ENCODE results near the gene TNFRSF21.
"Not testable (repeated sequence)": the region's sequence is repeated elsewhere in the genome, so short reads cannot be mapped to it uniquely, and the experiment has no call there.

The TNFRSF21 gene

DNA sequence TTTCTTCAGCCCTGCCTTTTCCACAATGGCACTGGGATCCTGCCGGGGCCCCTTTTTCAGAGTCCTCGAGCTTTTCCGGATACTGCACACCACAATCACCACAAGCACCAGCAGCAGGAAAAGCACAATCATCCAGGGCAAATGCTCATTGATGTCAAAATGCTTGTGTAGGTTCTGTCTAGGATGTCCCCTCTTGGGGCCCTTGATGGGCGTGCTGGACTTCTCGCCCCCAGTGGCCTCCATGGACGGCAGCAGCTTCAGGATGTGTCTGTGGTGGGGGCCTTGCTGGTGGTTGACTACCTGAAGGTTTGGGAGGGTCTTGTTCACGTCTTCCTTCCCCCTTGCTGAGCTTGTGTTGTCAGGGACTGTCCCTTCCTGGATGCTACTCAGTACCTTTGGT lies 25.7 kb downstream of the TNFRSF21 start:
- FAIRE-seq = no peak

- FAIRE-seq = no peak
Observed at GRCh38 chr6:47278545-47278944, 31.2 kb downstream of the TNFRSF21 start.

DNA sequence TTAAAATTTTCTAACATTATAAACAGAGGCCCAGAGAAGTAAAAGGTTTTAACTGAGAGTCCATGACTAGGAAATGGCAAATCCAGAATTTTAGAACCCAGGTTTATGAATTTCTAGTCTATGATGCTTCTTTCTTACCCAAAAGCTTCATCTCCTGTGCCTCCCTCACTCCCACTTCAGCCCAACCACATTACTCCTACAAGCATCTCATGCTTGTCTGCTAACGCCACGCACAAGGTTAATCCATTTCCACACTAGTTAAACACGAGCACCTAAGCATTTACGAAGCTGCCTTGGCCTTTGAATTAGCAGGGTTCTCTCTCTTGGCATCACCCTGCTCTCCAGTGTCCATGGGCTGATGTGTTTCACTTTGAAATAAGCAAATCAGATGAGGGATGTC lies 32.0 kb downstream of the TNFRSF21 start:
- no peak for FAIRE-seq

GRCh38 chr6:47276377-47276776 lies 33.3 kb downstream of the TNFRSF21 start:
- FAIRE-seq = no peak

DNA sequence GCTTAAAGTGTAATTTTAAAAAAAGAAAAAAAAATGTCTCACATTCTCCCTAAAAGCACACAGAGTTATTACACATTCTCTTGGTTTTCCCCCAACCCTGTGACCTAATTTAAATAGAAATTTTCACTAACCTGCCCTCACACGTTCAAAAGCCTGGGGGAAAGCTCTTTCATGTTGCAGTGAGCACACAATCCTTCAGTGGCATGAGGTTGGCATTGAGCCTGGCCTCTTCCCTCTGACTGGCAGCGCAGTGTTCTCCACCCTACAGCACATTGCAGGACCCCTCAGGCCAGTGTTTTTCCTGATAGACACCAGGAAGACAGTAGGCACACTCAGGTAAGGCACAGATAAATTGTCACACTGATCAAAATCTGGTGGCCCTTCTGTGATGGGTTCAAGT lies 34.1 kb downstream of the TNFRSF21 start:
- FAIRE-seq = no peak

DNA sequence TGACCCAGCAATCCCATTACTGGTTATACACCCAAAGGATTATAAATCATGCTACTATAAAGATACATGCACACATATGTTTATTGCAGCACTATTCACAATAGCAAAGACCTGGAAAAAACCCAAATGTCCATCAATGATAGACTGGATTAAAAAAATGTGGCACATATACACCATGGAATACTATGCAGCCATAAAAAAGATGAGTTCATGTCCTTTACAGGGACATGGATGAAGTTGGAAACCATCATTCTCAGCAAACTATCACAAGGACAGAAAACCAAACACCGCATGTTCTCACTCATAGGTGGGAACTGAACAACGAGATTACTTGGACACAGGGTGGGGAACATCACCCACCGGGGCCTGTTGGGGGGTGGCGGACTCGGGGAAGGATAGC lies 34.6 kb downstream of the TNFRSF21 start:
- not testable (repeated sequence) for FAIRE-seq

DNA sequence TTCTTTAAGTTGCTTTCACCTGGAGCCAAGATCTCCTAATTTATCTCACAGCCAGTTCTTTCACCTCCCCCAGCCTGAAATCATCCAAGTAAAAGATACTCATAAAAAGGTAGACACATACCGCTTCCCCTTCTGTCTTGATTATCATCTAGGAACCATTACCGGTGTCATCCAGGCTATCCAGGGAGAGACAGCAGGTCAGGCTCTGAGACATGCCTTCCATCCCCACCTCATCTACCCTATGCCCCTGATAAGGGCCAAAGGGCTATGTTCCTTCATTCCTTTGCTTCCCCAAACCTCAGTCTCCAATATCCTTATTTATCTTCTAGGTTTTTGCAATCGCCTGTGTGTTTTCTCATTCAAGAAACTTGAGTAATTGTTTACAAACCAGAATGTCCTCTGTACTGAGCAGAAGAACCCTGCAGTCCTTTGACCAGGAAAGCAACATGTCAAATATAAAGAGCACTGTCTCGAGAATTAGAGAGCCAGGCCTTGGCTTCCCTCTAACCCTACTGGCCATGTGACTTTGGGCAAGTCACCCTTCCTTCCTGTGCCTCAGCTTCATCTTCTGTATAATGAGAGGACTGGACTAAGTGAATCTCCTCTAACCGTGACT lies 41.0 kb downstream of the TNFRSF21 start:
- no peak for FAIRE-seq

GRCh38 chr6:47267301-47267700 lies 42.4 kb downstream of the TNFRSF21 start:
- no peak for FAIRE-seq

DNA sequence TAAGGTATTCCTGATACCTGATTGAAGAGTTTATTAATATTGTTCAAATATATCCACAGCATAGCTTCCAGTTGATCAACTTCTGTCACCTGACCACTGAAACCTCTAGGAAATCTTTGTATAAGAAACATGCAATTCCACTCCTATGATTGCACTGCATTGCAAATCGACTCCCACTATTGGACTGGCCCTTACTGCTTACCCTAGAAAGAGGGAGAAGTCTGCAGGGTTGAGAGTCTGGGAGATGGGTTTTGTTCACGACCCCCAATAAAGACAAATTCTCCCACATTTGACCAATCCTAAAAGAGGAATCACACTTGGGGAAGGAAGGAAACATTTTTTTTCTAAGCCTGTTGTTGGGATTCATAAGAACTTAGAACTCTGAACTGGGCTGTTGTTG lies 43.7 kb downstream of the TNFRSF21 start:
- FAIRE-seq = no peak

- no peak for FAIRE-seq
Observed at GRCh38 chr6:47264775-47265184, 44.9 kb downstream of the TNFRSF21 start.

- FAIRE-seq = no peak
Observed at GRCh38 chr6:47263268-47263667, 46.4 kb downstream of the TNFRSF21 start.

DNA sequence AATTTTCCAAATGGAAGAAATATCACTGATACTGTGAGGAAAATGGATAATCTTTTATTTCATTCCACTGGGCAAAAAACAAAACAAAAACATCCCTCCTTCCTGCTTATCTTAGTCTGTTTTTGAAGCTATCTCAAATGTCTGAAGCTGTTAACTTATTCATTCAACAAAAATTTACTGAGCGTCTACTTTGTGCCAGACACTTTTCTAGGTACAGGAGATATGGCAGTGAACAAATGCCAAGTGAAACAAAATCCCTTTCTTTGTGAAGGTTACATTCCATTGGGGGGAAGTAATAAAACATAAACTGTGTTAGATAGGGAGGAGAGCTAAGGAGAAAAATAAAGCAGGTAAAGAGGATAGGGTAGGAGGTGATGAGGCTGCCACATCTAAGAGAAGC lies 47.5 kb downstream of the TNFRSF21 start:
- FAIRE-seq = no peak

DNA sequence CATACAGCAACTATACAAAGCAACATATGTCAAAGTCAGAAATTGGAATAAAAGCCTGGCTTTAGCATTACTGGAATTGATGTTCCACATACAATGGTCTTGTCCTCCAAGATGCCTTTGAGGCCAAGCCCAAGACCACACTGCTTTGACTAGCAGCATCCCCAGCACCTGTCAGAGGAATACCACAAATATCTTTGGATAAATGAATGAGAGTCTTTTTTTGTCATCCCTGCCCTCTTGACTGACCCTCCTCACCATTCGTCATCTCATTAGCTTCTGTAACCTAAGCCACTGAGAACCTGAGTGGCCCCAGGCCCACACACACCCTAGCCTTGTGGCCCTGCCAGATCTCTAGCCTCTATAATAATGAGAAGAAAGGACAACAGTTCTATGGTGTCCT lies 48.5 kb downstream of the TNFRSF21 start:
- no peak for FAIRE-seq

GRCh38 chr6:47260021-47260420 lies 49.7 kb downstream of the TNFRSF21 start:
- no peak for FAIRE-seq

DNA sequence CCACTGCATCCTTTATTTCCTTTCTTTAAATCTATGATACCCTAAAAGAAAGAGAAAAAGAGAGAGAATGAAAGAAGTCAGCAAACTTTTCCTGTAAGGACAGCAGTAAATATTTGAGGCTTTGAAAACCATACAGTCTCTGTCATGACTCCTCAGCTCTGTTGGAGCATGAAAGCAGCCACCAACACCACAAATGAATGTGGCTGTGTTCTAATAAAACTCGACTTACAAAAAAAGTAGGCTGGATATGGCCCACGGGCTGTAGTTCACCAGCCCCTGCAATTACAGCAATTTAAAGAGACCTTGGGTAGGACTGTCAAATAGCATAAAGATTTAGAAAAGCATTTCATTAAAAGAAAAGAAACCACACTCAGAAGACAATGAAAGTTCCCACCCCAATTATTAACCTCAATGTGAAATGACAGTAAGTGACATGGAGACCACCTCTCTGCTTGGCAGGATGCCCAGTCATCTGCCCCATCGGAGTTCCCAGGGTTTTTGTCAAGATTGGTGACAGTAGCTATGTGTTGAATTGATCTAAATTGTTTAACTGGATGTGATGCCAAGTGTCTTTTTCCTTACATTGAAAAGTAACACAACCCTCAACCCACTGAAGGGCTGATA lies 50.9 kb downstream of the TNFRSF21 start:
- FAIRE-seq = no peak

GRCh38 chr6:47256981-47257730 lies 52.5 kb downstream of the TNFRSF21 start:
- no peak for FAIRE-seq

GRCh38 chr6:47256361-47256760 lies 53.3 kb downstream of the TNFRSF21 start:
- no peak for FAIRE-seq

GRCh38 chr6:47254906-47255305 lies 54.8 kb downstream of the TNFRSF21 start:
- FAIRE-seq = no peak

DNA sequence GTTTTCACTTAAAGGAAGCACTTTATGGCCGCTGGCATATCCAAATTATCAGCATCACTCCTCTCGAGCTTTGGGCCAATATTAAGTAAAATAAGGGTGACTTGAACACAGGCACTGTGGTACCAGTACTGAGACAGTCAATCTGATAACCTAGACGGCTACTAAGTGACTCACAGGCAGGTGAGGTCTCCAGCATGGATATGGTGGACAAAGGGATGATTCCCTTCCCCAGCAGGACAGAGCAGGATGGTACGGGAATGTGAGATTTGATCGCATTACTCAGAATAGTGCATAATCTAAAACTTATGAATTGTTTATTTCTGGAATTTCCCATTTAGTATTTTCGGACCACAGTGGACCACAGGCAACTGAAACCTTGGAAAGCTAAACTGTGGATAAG lies 55.7 kb downstream of the TNFRSF21 start:
- FAIRE-seq = no peak

- FAIRE-seq = no peak
Observed at GRCh38 chr6:47253136-47253535, 56.6 kb downstream of the TNFRSF21 start.

DNA sequence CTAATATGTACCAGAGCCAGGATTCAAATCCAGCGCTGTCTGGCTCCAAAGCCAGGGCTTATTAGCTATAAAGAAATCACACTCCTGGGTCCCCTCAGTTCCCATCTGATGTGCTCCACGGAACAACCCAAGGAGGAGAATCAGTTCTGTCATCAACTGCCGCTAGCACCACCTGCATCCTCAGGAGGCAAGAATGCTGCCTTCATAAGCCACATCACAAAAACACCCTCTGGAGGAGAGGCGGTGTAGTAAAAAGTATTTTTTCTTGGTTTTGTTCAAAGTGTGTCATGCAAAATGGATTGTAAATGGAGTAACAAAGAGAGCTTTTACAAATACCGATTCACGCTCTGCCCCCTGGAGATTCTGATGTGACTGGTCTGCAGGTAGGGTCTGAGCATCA lies 57.1 kb downstream of the TNFRSF21 start:
- no peak for FAIRE-seq

DNA sequence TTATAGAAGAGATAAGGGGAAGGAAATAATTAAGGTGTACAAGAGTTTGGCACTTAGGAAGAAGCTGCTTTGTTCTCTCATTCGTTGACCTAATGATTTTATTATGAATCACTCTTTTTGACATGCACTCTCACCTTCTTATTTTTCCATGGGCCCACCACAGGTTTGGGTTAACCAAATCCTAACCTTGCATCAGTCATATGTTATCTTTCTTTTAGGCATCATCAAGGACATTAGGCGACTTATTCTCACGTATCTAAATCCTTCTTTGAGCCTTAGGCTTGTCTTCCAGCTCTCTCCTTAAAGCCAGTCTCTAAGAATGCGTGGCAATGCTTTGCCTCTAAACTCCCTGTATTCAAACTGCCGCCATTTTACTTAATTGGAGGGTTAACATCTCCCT lies 58.3 kb downstream of the TNFRSF21 start:
- FAIRE-seq = no peak

DNA sequence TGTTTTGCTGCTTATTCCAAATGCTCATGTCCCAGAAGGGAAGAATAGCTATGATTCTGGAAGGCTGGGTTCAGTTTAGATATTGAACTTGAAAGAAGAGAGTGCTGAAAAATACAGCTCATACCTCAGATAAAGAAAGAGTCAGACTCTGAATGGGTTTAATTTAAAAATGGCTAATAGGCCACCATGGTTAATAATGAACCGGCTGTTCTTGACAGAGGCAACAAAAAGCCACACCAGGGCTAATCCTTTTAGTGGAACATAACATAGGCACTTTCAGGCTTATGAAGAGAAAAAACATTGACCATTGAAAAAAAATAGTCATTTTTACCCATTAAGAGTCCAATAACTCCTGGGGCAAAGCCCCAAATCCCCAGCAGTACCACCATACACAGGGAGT lies 59.4 kb downstream of the TNFRSF21 start:
- no peak for FAIRE-seq

DNA sequence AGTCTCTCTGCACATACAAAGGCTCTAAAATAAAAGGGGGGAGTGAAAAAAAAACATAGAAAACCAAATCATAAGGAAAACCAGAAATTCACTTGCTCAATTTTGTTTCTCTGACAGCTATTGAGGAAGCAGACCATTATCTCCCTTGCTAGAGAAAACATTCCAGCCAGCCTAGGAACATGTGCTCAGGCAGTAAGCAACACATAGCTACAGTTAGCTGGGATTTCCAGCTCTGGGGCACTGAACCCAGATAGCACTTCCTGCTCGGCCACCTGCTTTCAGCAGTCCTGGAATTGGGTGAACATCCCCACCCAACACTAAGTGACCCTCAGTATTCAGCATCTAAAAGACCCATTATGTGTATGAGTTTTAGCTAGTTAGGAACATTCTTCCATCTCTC lies 61.3 kb downstream of the TNFRSF21 start:
- no peak for FAIRE-seq
